ENCODE measurements around the gene GPR162.
A peak's percentile ranks its signal among the peaks of the same experiment; 100 is the strongest.

Gene GPR162

DNA sequence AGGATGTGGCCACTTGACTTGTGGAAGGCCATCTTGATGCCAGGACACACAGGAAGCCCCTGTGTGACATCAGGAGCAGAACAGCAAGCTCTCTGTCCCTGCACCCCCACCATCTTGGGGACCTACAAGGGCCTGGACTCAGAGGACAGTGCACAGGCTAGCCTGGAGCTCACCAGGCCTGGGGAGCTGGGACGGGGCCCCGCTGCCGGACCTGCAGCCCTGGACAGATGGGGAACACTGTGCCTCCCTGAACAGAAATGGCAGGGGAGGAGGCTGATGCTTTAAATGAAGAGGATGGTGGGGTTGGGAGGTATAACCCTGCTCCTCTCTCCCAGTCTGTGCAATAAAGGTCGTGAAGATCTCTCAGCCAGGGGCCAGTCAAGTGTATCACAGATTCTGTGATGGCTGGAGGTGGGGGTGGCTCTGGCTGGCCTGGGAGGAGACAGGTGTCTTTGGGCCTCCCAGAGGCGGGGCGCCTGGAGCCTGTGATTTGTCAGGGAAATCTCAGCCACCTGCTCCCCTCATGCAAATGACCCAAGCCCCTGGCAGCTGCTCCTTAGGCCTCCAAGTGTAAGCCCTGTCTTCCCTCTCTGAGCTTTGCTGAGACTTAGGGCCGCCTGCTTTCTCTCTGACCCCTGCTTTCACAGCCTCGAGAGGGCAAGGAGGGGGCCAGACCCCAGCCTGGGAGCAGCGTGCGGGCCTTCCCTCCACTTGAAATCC lies 18.0 kb downstream of the GPR162 start:
- no peak for DNase-seq

GRCh38 chr12:6840330-6840729 lies 18.7 kb downstream of the GPR162 start:
- no peak for DNase-seq

DNA sequence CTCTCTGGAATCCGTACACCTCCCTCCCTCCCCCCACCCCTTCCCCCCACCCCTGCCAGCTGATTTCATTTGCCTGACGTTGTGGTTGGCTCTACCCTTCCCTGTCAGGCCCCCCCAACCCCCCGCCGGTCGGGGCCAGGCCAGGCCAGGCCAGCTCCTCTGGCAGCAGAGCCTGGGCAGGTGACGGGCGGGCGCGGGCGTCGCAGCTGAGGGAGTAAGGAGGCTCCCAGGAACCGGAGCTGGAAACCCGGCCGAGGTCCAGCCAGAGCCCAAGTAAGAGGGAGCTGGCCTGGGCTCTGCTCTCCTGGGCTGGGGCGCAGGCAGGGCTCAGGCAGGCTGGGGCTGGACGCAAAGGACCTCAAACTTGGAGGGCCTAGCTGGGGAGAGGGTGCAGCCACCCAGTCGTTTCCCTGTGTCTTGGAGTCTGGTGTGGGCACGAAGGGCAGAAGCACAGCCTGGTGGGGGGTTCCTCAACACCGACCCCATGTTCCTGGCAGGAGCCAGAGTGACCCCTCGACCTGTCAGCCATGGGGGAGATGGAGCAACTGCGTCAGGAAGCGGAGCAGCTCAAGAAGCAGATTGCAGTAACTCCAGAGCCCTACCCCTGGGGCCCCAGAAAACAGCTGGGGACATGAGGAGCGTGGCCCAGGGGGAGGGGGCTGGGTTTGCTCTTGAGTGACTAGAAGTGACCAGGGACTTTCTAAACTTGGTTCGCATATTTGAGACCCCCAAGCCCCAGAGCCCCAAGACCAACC lies 19.3 kb downstream of the GPR162 start, which contains the start of gene GNB3:
Gene GNB3, plus strand, starts transcription at position 165 of the 755 bp plus-strand sequence. Its CDS starts 363 bp downstream, at position 528.
- DNase-seq, result no peak

- DNase-seq, result no peak
Observed at GRCh38 chr12:6842075-6842474, 20.5 kb downstream of the GPR162 start.

DNA sequence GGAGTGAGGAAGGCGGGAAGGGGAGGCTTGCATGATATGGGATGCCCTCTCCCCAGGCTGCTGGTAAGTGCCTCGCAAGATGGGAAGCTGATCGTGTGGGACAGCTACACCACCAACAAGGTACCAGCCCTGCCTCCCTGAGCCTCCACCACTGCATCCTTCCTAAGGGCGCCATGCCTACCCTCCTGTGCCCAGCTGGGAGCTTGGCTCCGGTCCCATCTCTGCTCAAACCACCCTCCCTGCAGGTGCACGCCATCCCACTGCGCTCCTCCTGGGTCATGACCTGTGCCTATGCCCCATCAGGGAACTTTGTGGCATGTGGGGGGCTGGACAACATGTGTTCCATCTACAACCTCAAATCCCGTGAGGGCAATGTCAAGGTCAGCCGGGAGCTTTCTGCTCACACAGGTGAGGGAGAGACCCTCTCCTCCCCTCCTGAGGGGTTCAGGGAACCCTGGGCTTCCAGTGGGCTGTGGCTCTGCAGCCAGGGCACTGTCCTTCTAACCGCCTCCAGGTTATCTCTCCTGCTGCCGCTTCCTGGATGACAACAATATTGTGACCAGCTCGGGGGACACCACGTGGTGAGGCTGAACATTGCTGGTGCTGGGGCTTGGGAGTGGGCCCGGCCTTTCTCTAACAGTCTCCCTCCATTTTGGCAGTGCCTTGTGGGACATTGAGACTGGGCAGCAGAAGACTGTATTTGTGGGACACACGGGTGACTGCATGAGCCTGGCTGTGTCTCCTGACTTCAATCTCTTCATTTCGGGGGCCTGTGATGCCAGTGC lies 21.7 kb downstream of the GPR162 start:
- no peak for DNase-seq

- no peak for DNase-seq
Observed at GRCh38 chr12:6845395-6845794, 23.8 kb downstream of the GPR162 start.

DNA sequence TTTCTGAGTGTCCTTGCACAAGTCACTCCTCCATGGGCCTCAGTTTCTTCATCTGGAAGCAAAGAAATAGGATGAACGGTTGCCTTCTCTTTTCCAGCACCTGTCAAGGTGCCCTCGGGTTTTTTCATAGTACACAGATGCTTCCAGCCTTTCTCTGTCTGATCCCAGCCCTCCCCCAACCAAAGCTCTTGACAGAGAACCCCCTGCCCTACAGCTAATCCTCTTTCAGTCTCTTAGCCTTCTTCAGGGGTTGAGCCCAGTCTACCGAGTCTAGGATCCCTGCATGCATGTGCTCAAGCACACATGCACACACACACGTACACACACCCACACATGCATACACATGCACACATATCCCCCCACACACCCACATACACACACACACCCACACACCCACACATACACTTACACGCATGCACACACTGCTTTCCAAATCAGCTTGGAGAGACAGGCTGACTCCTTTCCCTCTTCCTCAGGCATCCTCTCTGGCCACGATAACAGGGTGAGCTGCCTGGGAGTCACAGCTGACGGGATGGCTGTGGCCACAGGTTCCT lies 24.8 kb downstream of the GPR162 start:
- no peak for DNase-seq

- no peak for DNase-seq
Observed at GRCh38 chr12:6847676-6848075, 26.1 kb downstream of the GPR162 start.

GRCh38 chr12:6849427-6849826 lies 27.8 kb downstream of the GPR162 start:
- DNase-seq, result no peak

DNA sequence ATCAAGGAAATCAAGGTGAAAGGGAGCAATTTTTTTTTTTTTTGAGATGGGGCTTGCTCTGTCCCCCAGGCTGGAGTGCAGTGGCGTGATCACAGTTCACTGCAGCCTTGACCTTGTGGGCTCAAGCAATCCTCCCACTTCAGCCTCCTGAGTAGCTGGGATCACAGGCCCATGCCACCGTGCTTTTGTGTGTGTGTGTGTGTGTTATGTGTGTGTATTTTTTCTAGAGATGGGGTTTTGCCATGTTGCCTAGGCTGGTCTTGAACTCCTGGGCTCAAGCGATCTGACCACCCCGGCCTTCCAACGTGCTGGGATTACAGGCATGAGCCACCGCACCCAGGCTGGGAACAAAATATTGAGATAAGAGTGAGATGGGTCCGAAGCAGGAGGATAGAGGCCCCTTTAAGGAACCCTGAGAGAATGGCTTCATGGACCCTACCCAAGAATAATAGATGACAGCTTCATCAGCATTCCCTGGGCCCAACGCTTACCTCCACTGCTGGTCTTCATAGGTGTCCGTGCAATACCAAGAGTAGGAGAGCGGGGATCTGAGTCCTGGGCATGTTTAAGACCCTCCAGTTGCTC lies 28.4 kb downstream of the GPR162 start:
- DNase-seq, result no peak

GRCh38 chr12:6850796-6851152 lies 29.2 kb downstream of the GPR162 start:
- no peak for DNase-seq

GRCh38 chr12:6851153-6851920 lies 29.7 kb downstream of the GPR162 start, which contains the start of gene CDCA3:
Gene CDCA3 (minus strand): TSS chr12:6851286. CDS start chr12:6850952, 334 bp downstream.
- peak; percentile 93 to 95 for DNase-seq

- DNase-seq, result peak; percentile 92 to 94
Observed at GRCh38 chr12:6851921-6852650, 30.5 kb downstream of the GPR162 start, which contains the start of gene USP5. Gene USP5 (plus strand): TSS chr12:6852150. CDS start chr12:6852180, 30 bp downstream.

GRCh38 chr12:6852651-6853354 lies 31.2 kb downstream of the GPR162 start:
- no peak for DNase-seq

- DNase-seq, result no peak
Observed at GRCh38 chr12:6853626-6854025, 32.0 kb downstream of the GPR162 start.

DNA sequence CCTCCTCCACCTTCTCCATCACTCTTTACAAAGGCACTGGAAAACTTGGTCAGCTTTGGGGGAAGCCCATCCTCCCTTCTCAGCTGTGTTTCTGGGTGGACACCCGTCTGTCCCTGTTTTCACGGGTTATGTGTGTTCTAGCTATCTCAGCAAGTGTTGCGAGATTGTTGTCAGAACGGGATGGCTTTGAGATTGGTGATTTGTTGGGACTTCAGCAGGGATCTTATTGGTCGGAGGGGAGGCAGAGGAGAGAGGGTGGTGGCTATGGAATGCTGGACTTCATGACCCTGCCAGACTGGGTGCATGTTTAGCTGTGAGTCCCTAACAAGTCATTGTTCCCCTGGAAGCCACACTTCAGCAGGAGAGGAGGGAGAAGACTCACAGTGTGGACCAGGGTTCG lies 32.4 kb downstream of the GPR162 start:
- no peak for DNase-seq

- no peak for DNase-seq
Observed at GRCh38 chr12:6855322-6855721, 33.7 kb downstream of the GPR162 start.

DNA sequence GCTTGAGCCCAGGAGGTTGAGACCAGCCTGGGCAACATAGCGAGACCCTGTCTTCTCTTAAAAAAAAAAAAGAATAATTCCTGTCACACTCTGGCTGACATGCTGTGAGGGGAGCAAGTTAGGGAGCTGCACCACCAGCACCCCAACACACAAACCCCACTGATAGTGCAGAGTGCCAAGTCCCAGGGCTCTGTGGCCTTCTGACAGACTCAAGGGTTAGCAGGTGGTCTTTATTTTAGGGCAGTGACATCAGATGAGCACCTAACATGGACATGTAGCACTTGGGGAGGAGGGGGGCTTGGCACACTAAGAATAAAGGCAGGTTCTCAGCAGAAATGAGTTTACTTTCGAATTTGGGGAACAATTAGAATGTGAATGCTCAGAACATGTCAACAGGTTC lies 37.2 kb downstream of the GPR162 start:
- DNase-seq, result no peak

- DNase-seq, result no peak
Observed at GRCh38 chr12:6860116-6860515, 38.5 kb downstream of the GPR162 start.

GRCh38 chr12:6860942-6861341 lies 39.3 kb downstream of the GPR162 start:
- DNase-seq, result no peak
